ENCODE results near the gene SERPINE1. TPM values are rescaled to one million over a fixed set of nuclear protein-coding genes. Genes with fewer than 3 reads are reported as not detected.
A peak's percentile ranks its signal among the peaks of the same experiment; 100 is the strongest.

SERPINE1 gene
- total and polyA plus RNA-seq, 2 of the 13 experiments (the other 11 are each of a cell fraction or from before 2014, with no cell fraction given) = 21.2 to 1,576 TPM

DNA sequence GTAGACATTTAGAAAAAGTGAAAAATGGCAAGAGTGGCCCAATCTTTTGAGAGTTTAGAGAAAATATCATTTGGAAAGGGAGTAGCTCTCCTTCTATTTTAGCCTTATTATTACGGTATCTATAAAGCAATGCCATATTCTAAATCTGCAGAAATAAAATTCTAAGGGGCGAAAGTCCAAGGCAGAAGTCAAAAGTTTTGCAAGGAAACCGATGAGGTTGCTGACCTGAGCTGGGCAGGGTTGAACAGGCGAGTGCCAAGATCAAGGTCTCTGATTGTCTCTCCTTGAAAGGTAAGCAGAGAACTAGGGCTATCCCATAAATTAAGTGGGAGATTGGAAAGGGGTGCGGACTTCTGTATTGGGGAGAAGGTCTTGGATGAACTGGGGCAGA, 30.0 kb upstream of the SERPINE1 start (continued):
- TF ChIP-seq PHF8 (CRISPR knock-in tag; IDR thresholded peaks at IDR 0.05) (no peak), ZNF790 (CRISPR knock-in tag; IDR thresholded peaks at IDR 0.05; ENCODE audit: borderline replicate concordance) (no peak)

DNA sequence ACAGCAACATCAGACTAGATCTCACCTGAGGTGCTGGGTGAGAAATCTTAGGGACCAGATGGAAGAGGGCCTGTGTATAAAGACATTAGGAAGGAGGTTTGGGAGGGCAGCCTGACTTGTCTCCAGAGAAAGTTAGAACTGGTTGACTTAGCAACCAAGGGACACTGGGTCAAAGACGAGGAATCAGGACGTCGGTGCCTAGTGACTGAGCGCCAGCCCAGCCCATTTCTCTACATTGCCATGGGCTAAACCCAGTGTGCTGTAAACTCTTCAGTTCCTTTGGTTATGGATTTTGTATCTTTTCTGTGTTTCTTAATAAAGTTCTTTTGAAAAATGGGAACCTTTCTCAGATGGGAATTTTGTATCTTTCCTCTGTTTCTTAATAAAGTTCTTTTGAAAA, 29.3 kb upstream of the SERPINE1 start:
- H3K79me2 ChIP-seq (ENCODE audit: insufficient read depth, low read length) = no peaks in the 10 kb centered on the region
- no peaks in the 10 kb centered on the region for H3K27me3 ChIP-seq (ENCODE audit: control insufficient read depth in 1 of 2, insufficient read depth in 2 of 2, low read length in 2 of 2)
- 84% methylated on average over 4 of the region's 4 CpGs for WGBS (ENCODE audit: low lambda C conversion rate)
- no peaks in the 10 kb centered on the region for H3K9me3 ChIP-seq (ENCODE audit: low read length)
- in situ Hi-C loops (cut with HindIII; ENCODE audit: extremely low pct_ligation_motif_present, low pct_unique_long_range_greater_than_20kb) = loop anchor here (5.0 kb wide), 1 partner anchor 40 kb away; no protein-coding TSS in a partner anchor
- DNase-seq (ENCODE audit: low spot score) (no peak), ATAC-seq (no peak), FAIRE-seq (no peak)
- no peak overlapping the region for H3K4me2 ChIP-seq (ENCODE audit: low read depth, low read length)
- POLR2A ChIA-PET = interaction anchor here (1.1 to 4.3 kb wide), 2 partner anchors 25 to 68 kb away, joined by 3 to 42 read pairs; partner anchors contain the start of gene VGF
- no peak overlapping the region for H2AFZ ChIP-seq (ENCODE audit: low read length)
- H4K20me1 ChIP-seq (ENCODE audit: insufficient read depth, low read length) = no peaks in the 10 kb centered on the region
- H3K9ac ChIP-seq (ENCODE audit: insufficient read depth, low read depth, low read length) = no peak overlapping the region
- H3K36me3 ChIP-seq (replicated peaks in 1 of 2; ENCODE audit: control insufficient read depth in 1 of 2, insufficient read depth in 2 of 2, low read length in 2 of 2) = no peaks in the 10 kb centered on the region
- CTCF ChIA-PET (ENCODE audit: low intra/inter-chr PET ratio, low total read pairs) = no interaction called here
- intact Hi-C loops (cut with micrococcal nuclease; ENCODE audit: unreplicated experiment) = no loop called here
- no peak for TF ChIP-seq NR2F1 (CRISPR knock-in tag; IDR thresholded peaks at IDR 0.05)
- TF ChIP-seq, protein P1, sequence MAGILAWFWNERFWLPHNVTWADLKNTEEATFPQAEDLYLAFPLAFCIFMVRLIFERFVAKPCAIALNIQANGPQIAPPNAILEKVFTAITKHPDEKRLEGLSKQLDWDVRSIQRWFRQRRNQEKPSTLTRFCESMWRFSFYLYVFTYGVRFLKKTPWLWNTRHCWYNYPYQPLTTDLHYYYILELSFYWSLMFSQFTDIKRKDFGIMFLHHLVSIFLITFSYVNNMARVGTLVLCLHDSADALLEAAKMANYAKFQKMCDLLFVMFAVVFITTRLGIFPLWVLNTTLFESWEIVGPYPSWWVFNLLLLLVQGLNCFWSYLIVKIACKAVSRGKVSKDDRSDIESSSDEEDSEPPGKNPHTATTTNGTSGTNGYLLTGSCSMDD (CRISPR knock-in tag; IDR thresholded peaks at IDR 0.05) = no peak
- TF ChIP-seq, protein P2, sequence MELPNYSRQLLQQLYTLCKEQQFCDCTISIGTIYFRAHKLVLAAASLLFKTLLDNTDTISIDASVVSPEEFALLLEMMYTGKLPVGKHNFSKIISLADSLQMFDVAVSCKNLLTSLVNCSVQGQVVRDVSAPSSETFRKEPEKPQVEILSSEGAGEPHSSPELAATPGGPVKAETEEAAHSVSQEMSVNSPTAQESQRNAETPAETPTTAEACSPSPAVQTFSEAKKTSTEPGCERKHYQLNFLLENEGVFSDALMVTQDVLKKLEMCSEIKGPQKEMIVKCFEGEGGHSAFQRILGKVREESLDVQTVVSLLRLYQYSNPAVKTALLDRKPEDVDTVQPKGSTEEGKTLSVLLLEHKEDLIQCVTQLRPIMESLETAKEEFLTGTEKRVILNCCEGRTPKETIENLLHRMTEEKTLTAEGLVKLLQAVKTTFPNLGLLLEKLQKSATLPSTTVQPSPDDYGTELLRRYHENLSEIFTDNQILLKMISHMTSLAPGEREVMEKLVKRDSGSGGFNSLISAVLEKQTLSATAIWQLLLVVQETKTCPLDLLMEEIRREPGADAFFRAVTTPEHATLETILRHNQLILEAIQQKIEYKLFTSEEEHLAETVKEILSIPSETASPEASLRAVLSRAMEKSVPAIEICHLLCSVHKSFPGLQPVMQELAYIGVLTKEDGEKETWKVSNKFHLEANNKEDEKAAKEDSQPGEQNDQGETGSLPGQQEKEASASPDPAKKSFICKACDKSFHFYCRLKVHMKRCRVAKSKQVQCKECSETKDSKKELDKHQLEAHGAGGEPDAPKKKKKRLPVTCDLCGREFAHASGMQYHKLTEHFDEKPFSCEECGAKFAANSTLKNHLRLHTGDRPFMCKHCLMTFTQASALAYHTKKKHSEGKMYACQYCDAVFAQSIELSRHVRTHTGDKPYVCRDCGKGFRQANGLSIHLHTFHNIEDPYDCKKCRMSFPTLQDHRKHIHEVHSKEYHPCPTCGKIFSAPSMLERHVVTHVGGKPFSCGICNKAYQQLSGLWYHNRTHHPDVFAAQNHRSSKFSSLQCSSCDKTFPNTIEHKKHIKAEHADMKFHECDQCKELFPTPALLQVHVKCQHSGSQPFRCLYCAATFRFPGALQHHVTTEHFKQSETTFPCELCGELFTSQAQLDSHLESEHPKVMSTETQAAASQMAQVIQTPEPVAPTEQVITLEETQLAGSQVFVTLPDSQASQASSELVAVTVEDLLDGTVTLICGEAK (IDR thresholded peaks at IDR 0.05) = 0 out of 2 replicates have a peak, but pooled peaks have one; percentile 13
- TF ChIP-seq, protein P2 (CRISPR knock-in tag; IDR thresholded peaks at IDR 0.05) = no peak
- no peak overlapping the region for H3K27ac ChIP-seq (ENCODE audit: extremely low read length, insufficient read depth, low read length)
- H3K4me1 ChIP-seq (ENCODE audit: insufficient read depth, low read length) = peaks cover 60% of the 10 kb centered on the region
- no peak overlapping the region for H3K4me3 ChIP-seq (replicated peaks in 1 of 3; ENCODE audit: insufficient read depth in 1 of 3, low read depth in 2 of 3, low read length in 3 of 3)
- BruUV-seq (replicated peaks) = no TSS peak

All from HepG2 (cell line).